K562 (cell line): Measurements from ENCODE around the gene SULT1A2.
"Not testable (repeated sequence)": the region's sequence is repeated elsewhere in the genome, so short reads cannot be mapped to it uniquely, and the experiment has no call there.

Source experiments
- CHD4 ChIP-seq: fragments of 200-600 bp; sonication (generic); IDR thresholded peaks from 3 replicates; pipeline ENCODE4 v1.6.1; 2012; ENCODE audit warnings: low read depth, mild to moderate bottlenecking, mixed read lengths, low read length, inconsistent platforms; ENCODE audit not compliant: insufficient read depth, insufficient replicate concordance, poor library complexity, severe bottlenecking
- CTCF ChIP-seq, 3 experiments: IDR thresholded peaks in 2 of 3; conservative IDR thresholded peaks in 1 of 3; 2 replicates each; pipeline ENCODE4 v1.5.1; 2011 to 2012; ENCODE audit warnings: low read length in 3 of 3, mild to moderate bottlenecking in 3 of 3, control low read depth in 2 of 3, improper control_type of control experiment in 1 of 3, inconsistent platforms in 1 of 3, low read depth in 1 of 3, mixed read lengths in 1 of 3, moderate library complexity in 1 of 3; ENCODE audit not compliant: insufficient read depth in 2 of 3
- EHMT2 ChIP-seq: fragments of 450-650 bp; IDR thresholded peaks from 2 replicates; pipeline ENCODE4 v1.6.1; 2018; ENCODE audit warnings: antibody characterized with exemption
- EZH2 ChIP-seq: IDR thresholded peaks from 2 replicates; pipeline ENCODE4 v1.6.1; 2012; ENCODE audit warnings: low read depth, mild to moderate bottlenecking, inconsistent platforms, low read length, borderline replicate concordance
- IRF2 ChIP-seq: sonication (generic); formaldehyde crosslinking; IDR thresholded peaks from 2 replicates; pipeline ENCODE4 v1.8.1; 2022; ENCODE audit warnings: mild to moderate bottlenecking, missing genetic modification reagents
- LEF1 ChIP-seq: fragments of 450-650 bp; IDR thresholded peaks from 2 replicates; pipeline ENCODE4 v1.6.1; 2016; ENCODE audit warnings: mild to moderate bottlenecking

GRCh38 chr16:28639959-28640358, 43.1 kb upstream of the SULT1A2 start:
- TF ChIP-seq CHD4; CTCF (IDR thresholded peaks at IDR 0.05 in 2 of 3, conservative IDR thresholded peaks at IDR 0.05 in 1 of 3; ENCODE audit: insufficient read depth in 2 of 3, low read depth in 1 of 3, low read length in 3 of 3); LEF1; EHMT2; IRF2 (CRISPR knock-in tag); EZH2: not testable (repeated sequence)
